Activated naive CD8-positive, alpha-beta T cell (primary cell): Measurements from ENCODE around the gene KRTAP5-8.
"Not testable (repeated sequence)": the region's sequence is repeated elsewhere in the genome, so short reads cannot be mapped to it uniquely, and the experiment has no call there.

ENCODE experiments used
- H3K27ac Mint-ChIP-seq: one replicate; pipeline ENCODE4 v1.8.0; 2021; ENCODE audit warnings: mixed read lengths
- H3K27me3 Mint-ChIP-seq: one replicate; pipeline ENCODE4 v1.8.0; 2021; ENCODE audit warnings: mixed read lengths
- H3K36me3 Mint-ChIP-seq: one replicate; pipeline ENCODE4 v1.8.0; 2021; ENCODE audit warnings: mixed read lengths
- H3K4me1 Mint-ChIP-seq: one replicate; pipeline ENCODE4 v1.8.0; 2021; ENCODE audit warnings: low read depth, mixed read lengths
- H3K4me3 Mint-ChIP-seq: one replicate; pipeline ENCODE4 v1.8.0; 2021; ENCODE audit warnings: mild to moderate bottlenecking, mixed read lengths
- H3K9me3 Mint-ChIP-seq: one replicate; pipeline ENCODE4 v1.8.0; 2021; ENCODE audit warnings: low read depth, mixed read lengths

Gene KRTAP5-8, protein sequence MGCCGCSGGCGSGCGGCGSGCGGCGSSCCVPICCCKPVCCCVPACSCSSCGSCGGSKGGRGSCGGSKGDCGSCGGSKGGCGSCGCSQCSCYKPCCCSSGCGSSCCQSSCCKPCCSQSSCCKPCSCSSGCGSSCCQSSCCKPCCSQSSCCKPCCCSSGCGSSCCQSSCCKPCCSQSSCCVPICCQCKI

DNA sequence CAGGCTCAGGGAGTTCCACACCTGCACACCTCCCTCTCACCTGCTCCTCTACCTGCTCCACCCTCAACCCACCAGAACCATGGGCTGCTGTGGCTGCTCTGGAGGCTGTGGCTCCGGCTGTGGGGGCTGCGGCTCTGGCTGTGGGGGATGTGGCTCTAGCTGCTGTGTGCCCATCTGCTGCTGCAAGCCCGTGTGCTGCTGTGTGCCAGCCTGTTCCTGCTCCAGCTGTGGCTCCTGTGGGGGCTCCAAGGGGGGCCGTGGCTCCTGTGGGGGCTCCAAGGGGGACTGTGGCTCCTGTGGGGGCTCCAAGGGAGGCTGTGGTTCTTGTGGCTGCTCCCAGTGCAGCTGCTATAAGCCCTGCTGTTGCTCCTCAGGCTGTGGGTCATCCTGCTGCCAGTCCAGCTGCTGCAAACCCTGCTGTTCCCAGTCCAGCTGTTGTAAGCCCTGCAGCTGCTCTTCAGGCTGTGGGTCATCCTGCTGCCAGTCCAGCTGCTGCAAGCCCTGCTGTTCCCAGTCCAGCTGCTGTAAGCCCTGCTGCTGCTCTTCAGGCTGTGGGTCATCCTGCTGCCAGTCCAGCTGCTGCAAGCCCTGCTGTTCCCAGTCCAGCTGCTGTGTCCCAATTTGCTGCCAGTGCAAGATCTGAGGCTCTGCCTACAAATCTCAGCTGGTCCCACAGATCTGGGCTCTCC lies at the start of gene KRTAP5-8:
Gene KRTAP5-8, plus strand, starts transcription at position 49 of the 689 bp plus-strand sequence. Its CDS starts 31 bp downstream, at position 80.
- not testable (repeated sequence) for H3K9me3 Mint-ChIP-seq, H3K36me3 Mint-ChIP-seq, H3K27me3 Mint-ChIP-seq, H3K27ac Mint-ChIP-seq, H3K4me1 Mint-ChIP-seq, H3K4me3 Mint-ChIP-seq

DNA sequence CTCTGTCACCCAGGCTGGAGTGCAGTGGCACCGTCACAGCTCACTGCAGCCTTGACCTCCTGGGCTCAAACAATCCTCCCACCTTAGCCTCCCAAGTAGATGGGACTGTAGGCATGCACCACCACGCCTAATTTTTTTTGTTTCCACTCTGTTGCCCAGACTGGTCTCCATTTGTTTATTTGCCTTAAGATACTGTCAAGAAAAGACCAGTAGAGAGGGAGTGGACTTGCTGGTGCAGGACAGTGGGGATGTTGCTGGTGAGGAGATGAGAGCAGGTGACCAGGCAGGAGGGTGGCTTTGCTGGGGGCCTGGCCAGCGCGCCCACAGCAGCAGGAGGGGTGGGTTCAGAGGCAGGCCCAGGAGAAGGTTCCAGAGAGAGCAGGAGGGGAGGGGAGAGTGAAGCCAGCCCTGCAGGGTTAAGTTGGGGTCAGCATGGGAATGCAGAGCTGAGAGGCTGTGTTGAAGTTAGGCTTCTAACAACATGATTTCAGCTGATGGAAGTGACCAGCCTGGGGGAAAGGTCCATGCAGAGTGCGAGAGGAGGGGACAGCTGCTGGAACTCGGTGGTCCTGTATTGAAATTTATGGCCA lies 49.0 kb upstream of the KRTAP5-8 start:
- H3K27me3 Mint-ChIP-seq: no peaks in the 10 kb centered on the region
- no peaks in the 10 kb centered on the region for H3K9me3 Mint-ChIP-seq
- no peak overlapping the region for H3K4me3 Mint-ChIP-seq
- H3K27ac Mint-ChIP-seq: peak overlapping the region; percentile 34
- peaks cover 28% of the 10 kb centered on the region for H3K36me3 Mint-ChIP-seq
- H3K4me1 Mint-ChIP-seq: peaks cover 18% of the 10 kb centered on the region

DNA sequence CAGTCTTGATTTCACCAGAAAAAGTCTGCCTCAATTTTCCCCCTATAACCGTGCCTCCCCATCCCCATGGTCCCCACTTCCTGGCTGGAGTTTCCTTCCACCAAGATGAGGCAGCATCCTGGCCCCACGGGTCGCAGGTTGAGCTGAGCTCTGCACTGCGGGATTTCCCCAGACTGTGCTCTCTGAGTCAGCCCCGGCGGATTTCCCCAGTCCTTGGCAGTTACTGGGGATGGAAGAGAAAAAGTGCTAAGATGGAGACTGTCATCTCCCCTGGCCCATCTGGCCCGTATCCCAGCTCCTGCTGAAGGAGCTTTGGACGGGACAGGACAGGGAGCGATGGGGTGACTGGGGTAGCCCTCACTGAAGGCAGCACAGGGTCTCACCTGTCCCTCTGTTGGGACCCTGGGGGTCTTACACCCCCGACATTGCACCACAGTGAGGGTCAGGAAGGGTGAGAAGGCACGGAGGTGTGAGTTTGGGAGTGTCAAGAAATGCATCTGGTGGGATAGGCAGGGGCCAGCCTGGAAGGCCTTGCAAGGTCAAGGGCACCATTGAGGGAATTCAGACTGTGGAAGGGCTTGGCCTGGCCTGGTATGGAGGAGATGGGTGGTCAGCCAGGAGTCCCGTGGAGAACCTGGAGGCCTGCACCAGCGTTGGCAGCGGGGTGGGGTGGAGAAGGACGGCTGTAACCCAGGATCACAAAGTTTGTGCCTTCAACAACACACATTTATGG lies 48.3 kb upstream of the KRTAP5-8 start:
- Mint-ChIP-seq H3K36me3 (peaks cover 26% of the 10 kb centered on the region), H3K27ac (peak overlapping the region; percentile 80), H3K4me1 (peaks cover 18% of the 10 kb centered on the region), H3K4me3 (peak overlapping the region; percentile 49), H3K9me3 (no peaks in the 10 kb centered on the region), H3K27me3 (no peaks in the 10 kb centered on the region)

DNA sequence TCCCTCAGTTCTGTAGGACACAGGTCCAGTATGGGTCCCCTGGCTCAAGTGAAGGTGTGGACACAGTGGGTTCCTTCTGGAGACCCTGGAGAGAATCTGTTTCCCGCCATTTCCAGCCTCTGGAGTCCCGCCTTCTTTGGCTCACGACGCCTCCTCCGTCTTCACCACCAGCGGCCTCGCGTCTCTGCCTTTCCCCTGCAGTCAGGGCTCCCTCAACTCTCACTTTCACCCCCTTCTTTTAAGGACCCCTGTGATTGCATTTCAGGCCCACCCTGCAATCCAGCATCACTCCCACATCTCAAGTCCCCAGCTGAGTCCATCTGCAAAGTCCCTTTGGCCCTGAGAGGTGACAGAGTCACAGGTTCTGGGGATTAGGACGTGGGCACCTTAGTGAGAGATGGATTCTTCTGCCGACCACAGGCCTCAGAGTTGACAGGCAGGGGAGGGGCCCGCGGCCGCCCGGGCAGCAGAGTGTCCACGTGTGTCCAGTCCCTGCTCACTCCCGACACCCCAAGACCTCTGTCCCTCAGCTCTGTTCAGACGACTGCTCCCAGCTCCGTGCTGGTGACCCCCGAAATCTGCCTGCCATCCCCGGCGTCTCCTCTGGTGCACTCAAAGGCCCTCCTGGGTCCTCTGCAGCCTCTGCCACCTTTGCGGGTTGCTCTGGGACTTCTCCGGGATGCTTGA lies 47.6 kb upstream of the KRTAP5-8 start:
- H3K9me3 Mint-ChIP-seq: no peaks in the 10 kb centered on the region
- H3K27ac Mint-ChIP-seq: no peak overlapping the region
- H3K27me3 Mint-ChIP-seq: no peaks in the 10 kb centered on the region
- peaks cover 18% of the 10 kb centered on the region for H3K4me1 Mint-ChIP-seq
- H3K4me3 Mint-ChIP-seq: no peak overlapping the region
- peaks cover 28% of the 10 kb centered on the region for H3K36me3 Mint-ChIP-seq

DNA sequence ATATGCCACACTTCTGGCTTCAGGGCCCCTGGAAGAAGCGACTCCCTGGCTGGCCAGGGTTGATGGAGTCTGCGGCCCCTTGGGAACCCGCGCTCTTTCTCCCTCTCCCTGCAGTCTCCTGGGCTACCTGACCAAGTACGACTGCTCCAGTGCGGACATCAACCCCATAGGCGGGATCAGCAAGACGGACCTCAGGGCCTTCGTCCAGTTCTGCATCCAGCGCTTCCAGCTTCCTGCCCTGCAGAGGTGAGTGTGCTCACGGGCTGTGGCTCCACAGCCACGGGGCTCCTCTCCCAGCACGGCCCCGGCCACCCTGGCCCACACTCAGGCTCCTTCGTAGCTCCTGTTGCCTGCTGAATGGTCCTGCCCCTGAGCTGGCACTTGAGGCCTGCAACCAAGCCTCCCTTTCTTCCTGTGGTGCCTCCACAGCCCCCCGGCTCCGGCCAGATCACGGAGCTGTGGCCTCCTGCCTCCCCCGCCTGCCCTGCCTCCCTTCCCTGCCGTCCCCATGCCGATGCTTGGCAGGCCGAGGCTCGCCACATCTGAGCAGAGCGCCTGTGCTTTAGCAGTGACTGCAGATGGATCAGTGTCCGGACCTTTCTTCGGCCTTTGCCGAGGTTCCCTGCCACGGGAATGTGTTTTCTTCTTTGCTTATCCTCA lies 47.0 kb upstream of the KRTAP5-8 start:
- H3K4me3 Mint-ChIP-seq: no peak overlapping the region
- peaks cover 18% of the 10 kb centered on the region for H3K4me1 Mint-ChIP-seq
- H3K36me3 Mint-ChIP-seq: peaks cover 28% of the 10 kb centered on the region
- H3K27me3 Mint-ChIP-seq: no peaks in the 10 kb centered on the region
- no peaks in the 10 kb centered on the region for H3K9me3 Mint-ChIP-seq
- no peak overlapping the region for H3K27ac Mint-ChIP-seq

DNA sequence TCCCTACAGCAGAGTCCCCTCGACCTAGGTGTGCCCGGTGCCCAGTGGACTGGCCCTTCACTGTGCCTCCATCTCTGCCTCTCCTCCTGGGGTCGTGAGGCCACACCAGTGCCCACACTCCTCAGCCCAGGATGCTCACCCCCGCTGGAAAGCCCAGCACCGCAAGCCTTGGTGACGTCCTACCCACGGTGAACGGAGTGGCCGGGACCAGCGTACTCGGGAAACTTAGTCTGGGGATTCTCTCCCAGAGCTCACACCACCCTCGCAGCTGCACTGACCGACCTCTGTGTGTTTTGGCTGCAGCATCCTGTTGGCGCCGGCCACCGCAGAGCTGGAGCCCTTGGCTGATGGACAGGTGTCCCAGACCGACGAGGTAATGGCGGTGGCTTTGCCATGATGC lies 46.3 kb upstream of the KRTAP5-8 start:
- Mint-ChIP-seq H3K36me3 (peaks cover 23% of the 10 kb centered on the region), H3K27me3 (no peaks in the 10 kb centered on the region), H3K4me1 (peaks cover 16% of the 10 kb centered on the region), H3K4me3 (no peak overlapping the region), H3K27ac (no peak overlapping the region), H3K9me3 (no peaks in the 10 kb centered on the region)

DNA sequence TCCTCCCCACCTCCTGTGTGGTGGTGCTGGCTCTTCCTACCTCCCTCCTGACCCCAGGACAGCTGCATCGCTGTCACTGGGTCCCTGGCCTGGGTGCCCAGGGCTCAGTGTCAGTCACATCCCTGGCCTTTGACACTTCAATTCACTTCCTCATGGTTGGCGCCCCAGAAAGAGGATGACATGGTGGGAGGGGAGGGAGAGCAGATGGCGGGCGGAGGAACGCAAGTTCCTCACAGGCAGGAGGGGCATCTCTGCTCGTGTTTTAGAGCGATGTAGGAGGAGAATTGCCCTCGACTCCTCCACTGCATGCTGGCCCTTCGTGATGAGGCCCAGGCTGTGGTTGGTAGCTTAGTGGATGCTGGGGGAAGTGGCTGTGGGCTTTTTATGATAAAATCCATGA lies 45.9 kb upstream of the KRTAP5-8 start:
- Mint-ChIP-seq H3K4me3 (no peak overlapping the region), H3K27me3 (no peaks in the 10 kb centered on the region), H3K9me3 (no peaks in the 10 kb centered on the region), H3K36me3 (peaks cover 26% of the 10 kb centered on the region), H3K4me1 (peaks cover 16% of the 10 kb centered on the region), H3K27ac (no peak overlapping the region)

DNA sequence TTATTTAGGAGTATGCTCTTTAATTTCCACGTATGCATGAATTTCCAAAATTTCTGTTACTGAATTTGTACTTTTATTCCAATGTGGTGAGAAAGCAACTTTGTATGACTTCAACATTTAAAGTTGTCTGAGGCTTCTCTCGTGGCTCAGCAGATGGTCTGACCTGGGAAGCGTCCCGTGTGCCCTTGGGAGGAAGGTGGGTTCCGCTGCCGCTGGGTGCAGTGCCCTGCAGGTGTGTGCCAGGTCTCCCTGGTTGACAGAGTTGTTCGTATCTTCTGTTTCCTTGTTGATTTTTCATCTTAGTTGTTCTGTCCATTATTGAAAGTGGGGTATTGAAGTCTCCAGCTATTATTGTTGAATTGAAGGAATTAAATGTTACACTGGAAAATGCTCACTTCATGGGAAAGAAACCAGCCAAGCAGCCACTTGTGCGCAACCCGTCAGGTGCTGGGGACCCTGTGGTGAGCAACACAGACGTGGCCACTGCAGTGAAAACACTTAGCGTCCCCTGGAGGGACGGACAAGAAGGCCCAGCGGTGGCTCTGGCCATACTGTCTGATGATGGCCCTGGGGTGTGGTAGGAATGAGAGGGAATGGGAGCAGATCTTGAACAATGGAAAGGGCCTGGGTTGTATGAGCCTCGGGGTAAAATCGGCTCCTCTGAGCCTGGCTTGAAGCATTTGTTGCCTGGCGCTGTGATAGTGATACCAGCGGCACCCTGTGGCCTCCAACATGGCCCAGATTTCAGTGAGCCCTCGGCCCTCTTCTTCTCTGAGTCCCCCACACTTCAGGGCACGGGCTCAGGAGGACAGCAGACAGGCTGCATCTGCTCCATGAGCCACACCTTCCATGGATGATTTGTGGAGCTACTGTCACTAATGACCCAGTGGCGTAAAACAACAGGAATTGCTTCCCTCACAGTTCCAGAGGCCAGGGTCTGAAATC lies 42.3 kb upstream of the KRTAP5-8 start:
- Mint-ChIP-seq H3K9me3 (no peaks in the 10 kb centered on the region), H3K27me3 (no peaks in the 10 kb centered on the region), H3K36me3 (peaks cover 35% of the 10 kb centered on the region), H3K27ac (no peak overlapping the region), H3K4me3 (no peak overlapping the region), H3K4me1 (no peaks in the 10 kb centered on the region)

DNA sequence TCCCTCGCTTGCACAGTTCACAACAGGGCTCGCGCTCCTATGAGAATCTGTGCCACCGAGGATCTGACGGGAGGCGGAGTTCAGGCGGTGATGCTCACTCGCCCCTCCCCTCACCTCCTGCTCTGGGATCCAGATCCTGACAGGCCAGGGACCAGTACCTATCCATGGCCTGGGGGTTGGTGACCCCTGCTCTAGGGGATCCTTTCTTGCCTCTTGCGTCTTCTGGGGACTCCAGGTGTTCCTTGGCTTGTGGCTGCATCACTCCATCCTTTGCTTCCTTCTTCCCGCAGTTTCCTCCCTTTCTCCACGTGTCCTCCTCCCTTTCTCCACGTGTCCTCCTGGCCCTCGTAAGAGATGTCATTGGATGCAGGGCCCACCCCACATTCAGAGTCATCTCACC lies 41.4 kb upstream of the KRTAP5-8 start:
- H3K27me3 Mint-ChIP-seq: no peaks in the 10 kb centered on the region
- H3K27ac Mint-ChIP-seq: no peak overlapping the region
- H3K4me1 Mint-ChIP-seq: no peaks in the 10 kb centered on the region
- no peaks in the 10 kb centered on the region for H3K9me3 Mint-ChIP-seq
- no peak overlapping the region for H3K4me3 Mint-ChIP-seq
- H3K36me3 Mint-ChIP-seq: peaks cover 35% of the 10 kb centered on the region

DNA sequence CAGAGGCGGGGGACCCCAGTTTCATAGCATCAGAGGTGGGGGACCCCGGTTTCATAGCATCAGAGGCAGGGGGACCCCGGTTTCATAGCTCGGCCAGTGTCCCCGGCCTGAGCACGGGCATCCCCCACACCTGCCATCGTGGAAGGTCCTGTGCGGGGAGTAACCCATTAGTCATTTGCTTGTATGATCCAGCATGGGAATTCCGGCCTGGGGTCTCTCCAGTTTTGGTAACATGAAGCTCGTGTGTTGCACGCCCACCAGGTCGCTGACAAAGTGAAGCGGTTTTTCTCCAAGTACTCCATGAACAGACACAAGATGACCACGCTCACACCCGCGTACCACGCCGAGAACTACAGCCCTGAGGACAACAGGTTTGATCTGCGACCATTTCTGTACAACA lies 39.7 kb upstream of the KRTAP5-8 start:
- Mint-ChIP-seq H3K27ac (no peak overlapping the region), H3K4me3 (no peak overlapping the region), H3K27me3 (no peaks in the 10 kb centered on the region), H3K9me3 (no peaks in the 10 kb centered on the region), H3K4me1 (no peaks in the 10 kb centered on the region), H3K36me3 (peaks cover 29% of the 10 kb centered on the region)

DNA sequence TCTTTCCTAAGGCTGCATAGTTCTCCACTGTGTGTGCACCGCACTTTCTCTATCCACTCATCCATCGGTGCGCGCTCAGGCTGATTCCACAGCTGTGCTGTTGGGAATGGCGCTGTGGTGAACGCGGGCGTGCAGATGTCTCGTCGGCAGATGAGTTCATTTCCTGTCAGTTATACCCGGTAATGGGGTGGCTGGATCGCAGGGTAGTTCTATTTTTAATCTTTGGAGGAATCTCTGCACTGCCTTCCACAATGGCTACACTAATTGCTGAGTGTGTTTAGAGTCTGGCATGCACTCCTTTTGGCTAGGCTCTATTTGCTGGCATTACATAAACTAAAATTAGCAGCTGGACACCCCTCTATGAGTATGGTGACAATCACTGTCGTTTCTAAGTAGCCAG lies 38.7 kb upstream of the KRTAP5-8 start:
- Mint-ChIP-seq H3K36me3 (peaks cover 27% of the 10 kb centered on the region), H3K4me3 (no peak overlapping the region), H3K9me3 (no peaks in the 10 kb centered on the region), H3K27ac (no peak overlapping the region), H3K4me1 (no peaks in the 10 kb centered on the region), H3K27me3 (no peaks in the 10 kb centered on the region)

DNA sequence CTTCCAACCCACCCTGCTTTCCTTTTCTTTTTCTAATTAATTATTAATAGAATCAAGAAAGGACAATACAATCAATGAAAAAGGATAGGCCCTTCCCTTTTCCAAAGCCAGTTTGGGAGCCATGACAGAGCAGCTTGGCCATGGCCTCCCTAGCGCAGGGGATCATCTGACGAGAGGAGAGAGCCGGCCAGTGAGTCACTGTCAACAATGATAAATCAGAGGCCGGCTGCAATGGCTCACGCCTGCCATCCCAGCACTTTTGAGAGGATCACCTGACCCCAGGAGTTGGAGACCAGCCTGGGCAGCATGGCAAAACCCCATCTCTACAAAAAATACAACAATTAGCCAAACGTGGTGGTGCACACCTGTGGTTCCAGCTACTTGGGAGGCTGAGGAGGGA lies 38.3 kb upstream of the KRTAP5-8 start:
- Mint-ChIP-seq H3K27me3 (no peaks in the 10 kb centered on the region), H3K36me3 (peaks cover 29% of the 10 kb centered on the region), H3K9me3 (no peaks in the 10 kb centered on the region), H3K4me3 (no peak overlapping the region), H3K4me1 (no peaks in the 10 kb centered on the region), H3K27ac (no peak overlapping the region)

DNA sequence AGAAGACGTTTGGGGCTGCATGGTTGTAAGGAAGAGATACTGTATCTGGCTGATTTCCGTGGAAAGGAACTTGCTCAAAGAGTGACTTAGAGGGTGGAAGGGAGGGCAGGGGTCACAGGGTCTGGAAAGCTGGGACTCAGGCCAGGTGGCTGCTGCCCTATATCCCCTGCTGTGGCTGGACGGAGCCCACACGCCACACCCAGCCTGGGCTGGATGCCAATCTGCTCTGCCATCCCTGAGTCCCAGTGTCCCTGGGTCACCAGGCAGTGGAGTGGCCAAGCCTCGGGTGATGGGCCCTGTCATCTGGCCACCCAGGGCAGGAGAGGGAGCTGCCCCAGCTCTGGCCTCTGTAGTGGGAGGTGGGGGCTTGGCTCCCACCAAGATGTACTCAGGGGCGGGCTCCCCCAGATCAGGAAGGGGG lies 37.2 kb upstream of the KRTAP5-8 start:
- Mint-ChIP-seq H3K27me3 (no peaks in the 10 kb centered on the region), H3K4me1 (no peaks in the 10 kb centered on the region), H3K27ac (no peak overlapping the region), H3K36me3 (peaks cover 26% of the 10 kb centered on the region), H3K4me3 (no peak overlapping the region), H3K9me3 (no peaks in the 10 kb centered on the region)
